ENCODE measurements around the gene SRRT.
"Not testable (repeated sequence)": the region's sequence is repeated elsewhere in the genome, so short reads cannot be mapped to it uniquely, and the experiment has no call there.

Gene SRRT

DNA sequence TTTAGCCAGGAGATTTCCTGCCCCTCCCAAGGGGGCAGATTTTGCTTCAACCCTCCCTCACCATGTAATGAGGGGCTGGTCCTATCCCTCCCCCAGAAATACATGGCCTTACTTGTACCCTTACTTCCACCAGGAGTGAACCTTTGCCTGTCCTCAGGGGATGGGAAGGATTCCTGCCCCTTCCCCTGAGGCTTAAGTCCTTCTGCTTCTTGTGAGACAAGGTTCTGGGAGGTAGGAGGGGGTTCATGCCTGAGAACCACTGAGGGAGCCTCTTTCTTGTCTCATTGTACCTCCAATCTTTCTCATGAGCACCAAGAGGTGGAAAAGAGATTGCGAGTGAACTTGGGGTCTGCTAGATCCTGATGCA lies 54.9 kb downstream of the SRRT start:
- DNase-seq (ENCODE audit: low spot score), result no peak

DNA sequence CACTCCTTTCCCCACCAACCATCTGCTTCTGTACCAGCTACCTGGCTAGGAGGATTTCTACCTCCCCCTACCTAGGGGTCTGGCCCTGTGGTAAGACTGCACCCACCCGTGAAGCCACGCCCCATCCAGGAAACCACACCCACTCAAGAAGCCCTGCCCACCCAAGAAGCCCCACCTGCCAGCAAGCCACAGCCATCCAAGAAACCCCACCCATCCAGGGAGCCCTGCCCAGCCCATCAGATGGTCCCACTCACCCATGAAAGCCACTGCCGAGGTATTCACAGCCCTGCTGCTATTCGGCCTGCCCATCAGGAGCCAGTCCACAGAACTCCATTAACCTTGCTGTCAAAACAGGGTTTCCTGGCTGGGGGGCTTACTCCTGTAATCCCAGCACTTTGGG lies 58.8 kb downstream of the SRRT start:
- DNase-seq (ENCODE audit: low spot score), result no peak

DNA sequence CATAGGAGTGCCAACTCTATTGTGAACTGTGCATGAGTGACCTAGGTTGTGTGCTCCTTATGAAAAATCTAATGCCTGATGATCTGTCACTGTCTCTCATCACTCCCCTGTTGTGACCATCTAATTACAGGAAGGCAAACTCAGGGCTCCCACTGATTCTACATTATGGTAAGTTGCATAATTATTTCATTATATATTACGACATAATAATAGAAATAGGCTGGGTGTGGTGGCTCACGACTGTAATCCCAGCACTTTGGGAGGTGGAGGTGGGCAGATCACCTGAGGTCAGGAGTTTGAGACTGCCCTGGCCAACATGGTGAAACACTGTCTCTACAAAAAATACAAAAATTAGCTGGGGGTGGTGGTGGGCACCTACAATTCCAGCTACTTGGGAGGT lies 60.5 kb downstream of the SRRT start:
- DNase-seq (ENCODE audit: low spot score), result not testable (repeated sequence)

DNA sequence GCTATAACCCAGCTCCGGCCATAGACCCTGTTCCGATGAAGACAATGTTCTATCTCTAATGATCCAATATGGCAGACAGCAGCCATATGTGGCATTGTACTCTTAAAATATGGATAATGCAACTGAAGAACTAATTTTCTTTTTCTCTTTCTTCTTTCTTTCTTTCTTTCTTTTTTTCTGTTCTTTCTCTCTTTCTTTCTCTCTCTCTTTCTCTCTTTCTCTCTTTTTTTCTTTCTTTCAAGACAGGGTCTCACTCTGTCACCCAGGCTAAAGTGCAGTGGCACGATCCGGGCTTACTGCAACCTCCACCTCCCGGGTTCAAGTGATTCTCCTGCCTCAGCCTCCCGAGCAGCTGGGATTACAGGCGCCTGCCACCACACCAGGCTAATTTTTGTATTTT lies 61.3 kb downstream of the SRRT start:
- not testable (repeated sequence) for DNase-seq (ENCODE audit: low spot score)
